22Rv1 (cell line): Measurements from ENCODE around the gene XRCC4.

Experiments
- ZFX ChIP-seq: fragments of 450-650 bp; IDR thresholded peaks from 2 replicates; pipeline ENCODE4 v1.6.1; 2017; ENCODE audit warnings: antibody characterized with exemption, borderline replicate concordance
- TF ChIP-seq, protein P1 (sequence below): fragments of 450-650 bp; IDR thresholded peaks from 2 replicates; pipeline ENCODE4 v1.5.1; 2017; ENCODE audit warnings: mild to moderate bottlenecking

DNA sequence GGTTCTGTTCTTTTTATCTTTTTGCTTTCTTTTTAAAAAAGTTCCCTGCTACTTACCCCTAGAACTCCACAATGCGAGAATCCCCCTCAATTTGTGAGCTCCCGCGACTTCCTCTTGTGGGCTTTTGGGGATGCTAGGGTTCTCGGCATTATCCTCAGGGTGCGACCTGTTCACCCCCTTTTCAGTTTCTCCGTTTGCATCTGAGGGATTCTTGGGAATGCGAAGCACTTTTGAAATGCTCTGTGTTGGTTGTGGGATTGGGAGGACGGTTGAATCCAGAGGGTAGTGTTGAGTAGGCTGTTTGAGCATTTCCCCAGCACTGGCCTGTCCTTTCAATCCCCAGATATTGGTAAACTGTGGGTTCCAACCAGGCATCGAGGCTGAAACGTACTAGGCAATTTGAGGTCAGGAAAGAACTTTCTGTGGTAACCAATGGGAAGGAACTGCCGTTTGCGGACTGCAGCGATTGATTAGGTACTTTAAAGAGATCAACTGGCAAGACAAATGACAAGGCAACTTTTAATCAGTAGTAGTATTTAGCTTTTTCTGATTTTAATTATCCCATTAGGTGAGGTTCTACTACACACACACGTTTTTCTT is 415 bp downstream of the XRCC4 start:
- TF ChIP-seq, protein P1, sequence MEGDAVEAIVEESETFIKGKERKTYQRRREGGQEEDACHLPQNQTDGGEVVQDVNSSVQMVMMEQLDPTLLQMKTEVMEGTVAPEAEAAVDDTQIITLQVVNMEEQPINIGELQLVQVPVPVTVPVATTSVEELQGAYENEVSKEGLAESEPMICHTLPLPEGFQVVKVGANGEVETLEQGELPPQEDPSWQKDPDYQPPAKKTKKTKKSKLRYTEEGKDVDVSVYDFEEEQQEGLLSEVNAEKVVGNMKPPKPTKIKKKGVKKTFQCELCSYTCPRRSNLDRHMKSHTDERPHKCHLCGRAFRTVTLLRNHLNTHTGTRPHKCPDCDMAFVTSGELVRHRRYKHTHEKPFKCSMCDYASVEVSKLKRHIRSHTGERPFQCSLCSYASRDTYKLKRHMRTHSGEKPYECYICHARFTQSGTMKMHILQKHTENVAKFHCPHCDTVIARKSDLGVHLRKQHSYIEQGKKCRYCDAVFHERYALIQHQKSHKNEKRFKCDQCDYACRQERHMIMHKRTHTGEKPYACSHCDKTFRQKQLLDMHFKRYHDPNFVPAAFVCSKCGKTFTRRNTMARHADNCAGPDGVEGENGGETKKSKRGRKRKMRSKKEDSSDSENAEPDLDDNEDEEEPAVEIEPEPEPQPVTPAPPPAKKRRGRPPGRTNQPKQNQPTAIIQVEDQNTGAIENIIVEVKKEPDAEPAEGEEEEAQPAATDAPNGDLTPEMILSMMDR = no peak
- TF ChIP-seq ZFX = no peak
